OCI-M2 (cell line): ENCODE data around the gene ITPRID2.

ENCODE experiments used
- DNase-seq: peaks from one replicate; lab custom pipeline; 2025; ENCODE audit not compliant: unreplicated experiment; lab: John Stamatoyannopoulos, UW

Gene ITPRID2

GRCh38 chr2:181891258-181891965, at the start of gene ITPRID2:
Gene ITPRID2 (plus strand): TSS chr2:181891730. CDS start chr2:181892067, 337 bp downstream.
- no peak for DNase-seq

GRCh38 chr2:181844551-181845290, 46.8 kb upstream of the ITPRID2 start:
- DNase-seq, result no peak

GRCh38 chr2:181846399-181847197, 44.9 kb upstream of the ITPRID2 start:
- DNase-seq, result no peak

GRCh38 chr2:181847198-181847556, 44.4 kb upstream of the ITPRID2 start:
- DNase-seq, result no peak

GRCh38 chr2:181847702-181848101, 43.8 kb upstream of the ITPRID2 start:
- no peak for DNase-seq

GRCh38 chr2:181848261-181848886, 43.2 kb upstream of the ITPRID2 start:
- no peak for DNase-seq

GRCh38 chr2:181849601-181850000, 41.9 kb upstream of the ITPRID2 start:
- no peak for DNase-seq

- DNase-seq, result no peak
These were observed 40.5 kb upstream of the ITPRID2 start for GRCh38 chr2:181850936-181851560.

- DNase-seq, result no peak
These were observed 39.8 kb upstream of the ITPRID2 start for GRCh38 chr2:181851726-181852125.

- no peak for DNase-seq
These were observed 37.8 kb upstream of the ITPRID2 start for GRCh38 chr2:181853696-181854095.

- no peak for DNase-seq
These were observed 34.0 kb upstream of the ITPRID2 start for GRCh38 chr2:181857483-181857882.

- DNase-seq, result no peak
These were observed 32.9 kb upstream of the ITPRID2 start for GRCh38 chr2:181858600-181858999.

- DNase-seq, result no peak
These were observed 32.4 kb upstream of the ITPRID2 start for GRCh38 chr2:181859123-181859522.

- no peak for DNase-seq
These were observed 31.7 kb upstream of the ITPRID2 start for GRCh38 chr2:181859803-181860202.

GRCh38 chr2:181861379-181861778, 30.2 kb upstream of the ITPRID2 start:
- no peak for DNase-seq

- no peak for DNase-seq
These were observed 28.8 kb upstream of the ITPRID2 start for GRCh38 chr2:181862583-181863281.

GRCh38 chr2:181872178-181872577, 19.4 kb upstream of the ITPRID2 start:
- DNase-seq, result no peak

- no peak for DNase-seq
These were observed 14.9 kb upstream of the ITPRID2 start for GRCh38 chr2:181876614-181877063.

GRCh38 chr2:181877181-181877664, 14.3 kb upstream of the ITPRID2 start:
- no peak for DNase-seq

- DNase-seq, result no peak
These were observed 13.1 kb upstream of the ITPRID2 start for GRCh38 chr2:181878448-181878847.
